Measurements from ENCODE around the gene SHISAL2A.
"Not testable (repeated sequence)": the region's sequence is repeated elsewhere in the genome, so short reads cannot be mapped to it uniquely, and the experiment has no call there.

Gene SHISAL2A

DNA sequence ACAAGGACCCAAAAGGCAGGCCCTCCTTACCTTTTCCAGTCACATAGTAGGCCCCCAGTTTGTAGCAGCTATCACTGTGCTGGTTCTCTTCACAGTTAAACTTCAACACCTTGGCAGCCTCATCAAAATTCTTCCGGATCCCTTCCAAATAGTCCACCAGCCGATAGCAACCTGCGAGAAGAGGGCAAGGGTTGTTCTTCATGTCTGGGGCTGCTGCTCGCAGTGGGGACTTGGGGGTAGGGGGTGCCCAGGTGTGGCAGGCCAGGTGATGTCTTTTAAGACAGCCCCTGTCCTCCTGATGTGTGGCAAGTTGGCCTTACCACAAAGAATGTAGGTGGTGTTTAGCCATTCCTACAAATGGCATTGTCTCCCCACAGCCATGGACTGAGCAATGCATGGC, 59.7 kb downstream of the SHISAL2A start:
- DNase-seq: no peak

- not testable (repeated sequence) for DNase-seq
These were observed 60.4 kb downstream of the SHISAL2A start for GRCh38 chr1:52693351-52693750.

DNA sequence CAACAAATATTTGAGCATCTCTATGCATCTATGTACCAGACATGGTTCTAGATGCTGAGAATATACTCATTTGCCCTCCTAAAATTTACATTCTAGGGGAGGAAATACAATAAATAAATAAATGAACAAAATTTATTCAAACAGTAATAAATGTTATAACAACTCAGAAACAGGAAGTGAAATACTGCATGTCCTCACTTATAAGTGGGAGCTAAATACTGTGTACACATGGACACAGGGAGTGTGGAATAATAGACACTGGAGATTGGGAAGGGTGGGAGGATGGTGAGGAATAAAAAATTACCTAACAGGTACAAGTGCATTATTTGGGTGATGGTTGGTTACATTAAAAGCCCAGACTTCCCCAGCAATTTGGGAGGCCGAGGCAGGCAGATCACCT, 60.9 kb downstream of the SHISAL2A start:
- DNase-seq: no peak

DNA sequence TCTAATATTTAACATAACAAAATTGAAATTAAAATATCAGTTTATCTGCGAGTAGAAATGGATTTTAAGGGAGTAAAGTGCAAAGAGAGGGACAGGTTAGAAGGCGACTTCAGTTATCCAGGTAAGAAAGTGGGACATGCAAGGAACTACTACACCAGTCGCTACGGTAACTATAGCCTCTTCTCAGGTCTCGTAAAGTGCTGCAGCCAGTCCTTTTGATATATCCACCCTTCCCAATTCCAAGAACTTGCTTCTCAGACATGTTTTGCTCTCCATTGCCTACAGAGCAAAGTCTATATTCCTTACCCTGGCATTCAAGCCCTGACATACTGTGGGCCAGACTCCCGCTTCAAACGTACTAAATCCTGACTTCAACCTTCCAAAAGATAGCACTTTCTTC, 62.7 kb downstream of the SHISAL2A start:
- no peak for DNase-seq

GRCh38 chr1:52697795-52698674, 65.1 kb downstream of the SHISAL2A start, which contains the start of gene COA7:
TSS of gene COA7 (minus strand) at chr1:52698347. CDS start at chr1:52698326, 21 bp downstream.
- DNase-seq: peak; percentile 89

GRCh38 chr1:52702886-52703787, 70.2 kb downstream of the SHISAL2A start:
- peak; percentile 83 for DNase-seq

DNA sequence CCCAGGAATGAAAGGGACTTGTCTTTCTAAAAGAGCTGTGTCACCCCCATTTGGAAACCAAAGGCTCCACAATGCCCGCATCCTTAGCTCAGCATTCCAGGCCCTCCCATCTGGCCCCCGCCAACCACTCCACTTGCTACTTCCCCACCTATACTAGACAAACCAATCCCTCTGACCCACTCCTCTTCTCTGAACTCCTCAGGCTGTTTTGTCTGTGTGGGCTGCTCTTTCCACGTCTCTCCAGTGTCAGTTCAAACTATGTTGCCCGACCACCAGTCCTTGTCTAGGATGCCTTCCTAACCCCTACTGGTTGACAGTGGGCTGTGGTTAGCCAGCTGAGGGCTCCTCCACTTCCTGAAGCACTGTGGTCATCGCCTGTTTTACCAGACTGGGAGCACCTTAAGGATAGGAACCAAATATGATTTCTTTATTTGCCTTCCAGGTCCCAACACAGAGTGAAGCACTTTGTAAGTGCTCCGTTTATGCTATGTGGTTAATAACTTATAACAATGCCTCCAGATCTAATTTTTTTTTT, 73.2 kb downstream of the SHISAL2A start:
- no peak for DNase-seq

Data from activated CD8-positive, alpha-beta memory T cell treated with anti-CD3 and anti-CD28 coated beads, Interleukin-2, amount 50 U/mL, for 48 hours (primary cell).